HG03521 (cell line): Measurements from ENCODE around the gene ZNF576.
"Not testable (repeated sequence)": the region's sequence is repeated elsewhere in the genome, so short reads cannot be mapped to it uniquely, and the experiment has no call there.

ENCODE experiments used
- ATAC-seq: cut with Tn5 transposase; IDR thresholded peaks from one replicate; pipeline ENCODE4 v1.9.1; 2021; ENCODE audit warnings: mild to moderate bottlenecking, moderate library complexity; ENCODE audit not compliant: unreplicated experiment

ZNF576 gene

GRCh38 chr19:43644181-43644580 lies 47.8 kb downstream of the ZNF576 start:
- ATAC-seq: no peak

DNA sequence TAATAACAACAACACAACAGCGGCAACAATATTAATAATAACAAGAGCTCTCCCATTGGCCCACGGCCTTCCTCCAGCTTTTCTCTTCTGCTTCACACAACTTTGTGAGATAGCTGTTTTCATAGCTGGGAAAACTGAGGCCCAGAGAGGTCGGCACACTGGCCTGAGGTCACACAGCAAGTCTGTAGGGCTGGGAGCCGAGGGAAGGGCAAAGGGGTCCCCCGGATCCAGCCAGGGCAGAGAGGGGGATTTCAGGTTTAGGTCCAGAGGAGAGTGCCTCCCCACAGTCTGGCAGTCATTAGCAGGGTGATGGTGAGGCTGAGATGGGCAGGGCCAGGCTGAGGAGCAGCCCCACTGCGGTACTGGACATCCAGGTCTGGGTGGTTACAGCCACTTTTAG lies 52.2 kb downstream of the ZNF576 start:
- ATAC-seq: no peak

DNA sequence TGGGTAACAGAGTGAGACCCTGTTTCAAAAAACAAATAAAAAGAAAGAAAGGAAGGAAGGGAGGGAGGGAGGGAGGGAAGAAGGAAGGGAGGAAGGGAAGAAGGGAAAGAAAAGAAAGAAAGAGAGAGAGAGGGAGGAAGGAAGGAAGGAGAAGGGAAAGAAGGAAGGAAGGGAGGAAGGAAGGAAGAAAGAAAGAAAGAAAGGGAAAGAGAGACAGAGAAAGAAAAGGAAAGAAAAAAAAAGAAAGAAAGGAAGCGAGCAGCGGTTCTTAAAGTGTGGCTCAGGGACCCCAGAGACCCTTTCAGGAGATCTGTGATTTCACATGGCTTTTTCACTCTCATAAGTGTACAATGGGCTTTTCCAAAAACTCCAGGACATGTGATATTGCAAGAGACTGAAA lies 53.1 kb downstream of the ZNF576 start:
- ATAC-seq: no peak

- ATAC-seq: not testable (repeated sequence)
Measured at GRCh38 chr19:43650276-43650675, 53.9 kb downstream of the ZNF576 start.
